ENCODE data around the gene TCERG1.

- TF ChIP-seq, protein P1, sequence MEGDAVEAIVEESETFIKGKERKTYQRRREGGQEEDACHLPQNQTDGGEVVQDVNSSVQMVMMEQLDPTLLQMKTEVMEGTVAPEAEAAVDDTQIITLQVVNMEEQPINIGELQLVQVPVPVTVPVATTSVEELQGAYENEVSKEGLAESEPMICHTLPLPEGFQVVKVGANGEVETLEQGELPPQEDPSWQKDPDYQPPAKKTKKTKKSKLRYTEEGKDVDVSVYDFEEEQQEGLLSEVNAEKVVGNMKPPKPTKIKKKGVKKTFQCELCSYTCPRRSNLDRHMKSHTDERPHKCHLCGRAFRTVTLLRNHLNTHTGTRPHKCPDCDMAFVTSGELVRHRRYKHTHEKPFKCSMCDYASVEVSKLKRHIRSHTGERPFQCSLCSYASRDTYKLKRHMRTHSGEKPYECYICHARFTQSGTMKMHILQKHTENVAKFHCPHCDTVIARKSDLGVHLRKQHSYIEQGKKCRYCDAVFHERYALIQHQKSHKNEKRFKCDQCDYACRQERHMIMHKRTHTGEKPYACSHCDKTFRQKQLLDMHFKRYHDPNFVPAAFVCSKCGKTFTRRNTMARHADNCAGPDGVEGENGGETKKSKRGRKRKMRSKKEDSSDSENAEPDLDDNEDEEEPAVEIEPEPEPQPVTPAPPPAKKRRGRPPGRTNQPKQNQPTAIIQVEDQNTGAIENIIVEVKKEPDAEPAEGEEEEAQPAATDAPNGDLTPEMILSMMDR (IDR thresholded peaks at IDR 0.05): no peak
- no peak for TF ChIP-seq POLR2A (IDR thresholded peaks at IDR 0.05)
These were observed 74.4 kb downstream of the TCERG1 start for GRCh38 chr5:146521403-146522106.
